ENCODE results near the gene KRTAP12-3.

DNA sequence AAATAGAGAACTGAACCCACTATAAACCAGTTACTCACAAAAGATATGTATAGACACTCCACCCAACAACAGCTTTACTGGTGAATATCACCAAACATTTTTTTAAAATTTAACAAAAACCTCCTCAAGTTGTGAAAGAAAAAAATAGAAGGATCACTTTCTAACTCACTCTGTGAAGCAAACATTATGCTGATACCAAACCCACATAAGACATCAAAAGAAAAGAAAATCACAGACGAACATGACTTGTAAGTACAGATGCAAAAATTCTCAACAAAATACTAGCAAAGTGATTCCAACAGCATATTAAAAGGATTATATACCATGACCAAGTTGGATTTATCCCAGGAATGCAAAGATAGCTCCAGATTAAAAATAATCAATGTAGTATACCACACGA lies 34.0 kb downstream of the KRTAP12-3 start:
- TF ChIP-seq CTCF (IDR thresholded peaks at IDR 0.05 in 8 of 11, conservative IDR thresholded peaks at IDR 0.05 in 3 of 11): no peak
- no peak for TF ChIP-seq POLR2A (IDR thresholded peaks at IDR 0.05)
